Right lobe of liver (tissue), 6 donors: Measurements from ENCODE around the gene REV3L. TPM values are rescaled to one million over a fixed set of nuclear protein-coding genes. Genes with fewer than 3 reads are reported as not detected.
"Not testable (repeated sequence)": the region's sequence is repeated elsewhere in the genome, so short reads cannot be mapped to it uniquely, and the experiment has no call there.

Source experiments
- ATAC-seq, 4 donors: fragments of 200-7000 bp; cut with Tn5 transposase; one replicate each; pipeline ENCODE4 v1.9.1; 2020; ENCODE audit warnings: mild to moderate bottlenecking in 4 of 4, moderate library complexity in 4 of 4
- DNase-seq, 3 donors: peaks; one replicate each; pipeline ENCODE4 v3.0.0-alpha.2; 2020
- H3K27ac ChIP-seq, 3 donors: fragments of 200-600 bp; one replicate each; pipeline ENCODE4 v1.8.0; 2022
- H3K27me3 ChIP-seq, 2 donors: fragments of 200-600 bp; one replicate each; pipeline ENCODE4 v1.8.0; 2022
- H3K36me3 ChIP-seq, 4 donors: fragments of 200-600 bp; sonication (generic) in 1 of 4; one replicate each; pipeline versions ENCODE4 v1.5.1 to v1.8.0; 2017 to 2022; ENCODE audit warnings: control low read depth in 1 of 4
- H3K4me1 ChIP-seq, 4 donors: fragments of 200-600 bp; sonication (generic) in 1 of 4; one replicate each; pipeline versions ENCODE4 v1.5.1 to v1.8.0; 2017 to 2022; ENCODE audit warnings: control low read depth in 1 of 4
- H3K4me3 ChIP-seq, 3 donors: fragments of 200-600 bp; one replicate each; pipeline ENCODE4 v1.8.0; 2022
- H3K9me3 ChIP-seq, 4 donors: fragments of 200-600 bp; sonication (generic) in 1 of 4; one replicate each; pipeline versions ENCODE4 v1.5.1 to v1.8.0; 2017 to 2022; ENCODE audit warnings: control low read depth in 1 of 4
- CTCF ChIP-seq, 4 donors: fragments of 200-600 bp in 3 of 4; fragments of 450-650 bp in 1 of 4; IDR thresholded peaks; one replicate each; pipeline versions ENCODE4 v1.5.1 to v1.8.0; 2016 to 2022; ENCODE audit warnings: antibody characterized with exemption in 4 of 4, mild to moderate bottlenecking in 2 of 4
- POLR2A ChIP-seq: fragments of 450-650 bp; IDR thresholded peaks from one replicate; pipeline ENCODE4 v1.6.1; 2017; ENCODE audit warnings: antibody characterized with exemption, mild to moderate bottlenecking
- WGBS: methylation state at CpG from one replicate; pipeline ENCODE4 v1.1.6; 2018; ENCODE audit warnings: low coverage, low lambda C conversion rate; ENCODE audit not compliant: insufficient coverage; ENCODE audit errors: missing lambda C conversion rate; 5-methylcytosine and 5-hydroxymethylcytosine counted together
- intact Hi-C, 2 donors: fragments of 100-400 bp; cut with DNase I; formaldehyde crosslinking; loops; one replicate each; pipeline versions ENCODE4 v1.11.2 to v1.14.1; 2022
- total RNA-seq, 6 experiments: library from RNA; depleted of rRNA in 2 of 6; stranded (reverse); fragments of >200 nt in 2 of 6; fragmentation: NEBNext Ultra II Directional in 3 of 6; extraction: Animal tissue kit (Norgen Biotek cat#: 25700) in 3 of 6; gene quantifications; one replicate each; pipeline versions ENCODE4 v1.1.0 to v1.2.4, GENCODE V29; 2016 to 2023
- donor health status: DM: no; HTN: yes; CAD: no.
- donor health status: DM: no; HTN: no; CAD: no.
- donor health status: DM: no; HTN: no; CAD: no.
- donor health status: DM: no; HTN: yes; CAD: no.
- donor health status: DM: no; HTN: yes; CAD: no.

The REV3L gene
- total RNA-seq, 6 experiments from 2014 or later: 9.3 to 21.4 (median 12.5) TPM

GRCh38 chr6:111294374-111294967 is 188.5 kb downstream of the REV3L start:
- no peaks in the 10 kb centered on the region for H3K9me3 ChIP-seq
- H3K27ac ChIP-seq: no peak overlapping the region
- no peak for DNase-seq
- no peak for ATAC-seq
- TF ChIP-seq POLR2A: no peak
- no peak for TF ChIP-seq CTCF (IDR thresholded peaks at IDR 0.05)
- no peaks in the 10 kb centered on the region for H3K36me3 ChIP-seq
- intact Hi-C loops: no loop called here
- H3K4me1 ChIP-seq: no peaks in the 10 kb centered on the region
- H3K27me3 ChIP-seq: no peaks in the 10 kb centered on the region
- no peak overlapping the region for H3K4me3 ChIP-seq
- WGBS: 81% methylated on average over 5 of the region's 7 CpGs

- ATAC-seq (no peak), DNase-seq (no peak)
- Histone ChIP-seq H3K27ac (no peak overlapping the region), H3K9me3 (no peaks in the 10 kb centered on the region), H3K4me1 (no peaks in the 10 kb centered on the region), H3K36me3 (no peaks in the 10 kb centered on the region), H3K4me3 (no peak overlapping the region), H3K27me3 (no peaks in the 10 kb centered on the region)
- intact Hi-C loops: no loop called here
- TF ChIP-seq POLR2A (no peak), CTCF (IDR thresholded peaks at IDR 0.05) (no peak)
- whole genome bisulfite sequencing: 96% methylated on average over 5 of the region's 5 CpGs
Observed at GRCh38 chr6:111291336-111292259, 191.4 kb downstream of the REV3L start.

- H3K4me3 ChIP-seq, ATAC-seq, intact Hi-C loops, DNase-seq, H3K4me1 ChIP-seq, H3K27me3 ChIP-seq, H3K27ac ChIP-seq, H3K36me3 ChIP-seq, H3K9me3 ChIP-seq: not testable (repeated sequence)
- WGBS: 73% methylated on average over 5 of the region's 5 CpGs
Observed at GRCh38 chr6:111290689-111291335, 192.2 kb downstream of the REV3L start.

GRCh38 chr6:111284356-111284755 is 198.7 kb downstream of the REV3L start:
- H3K4me3 ChIP-seq, H3K27me3 ChIP-seq, intact Hi-C loops, H3K27ac ChIP-seq, H3K4me1 ChIP-seq, H3K9me3 ChIP-seq, H3K36me3 ChIP-seq, DNase-seq, ATAC-seq: not testable (repeated sequence)
- WGBS: 72% methylated on average over 5 of the region's 5 CpGs

GRCh38 chr6:111283707-111284106 is 199.3 kb downstream of the REV3L start:
- no peaks in the 10 kb centered on the region for H3K9me3 ChIP-seq
- no peak overlapping the region for H3K4me3 ChIP-seq
- no peak for TF ChIP-seq POLR2A
- H3K27ac ChIP-seq: no peak overlapping the region
- intact Hi-C loops: no loop called here
- peaks cover 0 to 8% (median 3%) of the 10 kb centered on the region in 4 donors for H3K4me1 ChIP-seq
- ATAC-seq: no peak
- no peaks in the 10 kb centered on the region for H3K27me3 ChIP-seq
- DNase-seq: no peak
- WGBS: 92% methylated on average over 2 of the region's 2 CpGs
- no peaks in the 10 kb centered on the region for H3K36me3 ChIP-seq

- DNase-seq (no peak), ATAC-seq (no peak)
- Histone ChIP-seq H3K27ac (no peak overlapping the region), H3K4me3 (no peak overlapping the region), H3K9me3 (no peaks in the 10 kb centered on the region), H3K27me3 (no peaks in the 10 kb centered on the region), H3K36me3 (no peaks in the 10 kb centered on the region), H3K4me1 (peaks cover 0 to 20% (median 6%) of the 10 kb centered on the region in 4 donors)
- WGBS: 85% methylated on average over 1 of the region's 1 CpG
- intact Hi-C loops: no loop called here
- no peak for TF ChIP-seq CTCF (IDR thresholded peaks at IDR 0.05)
- no peak for TF ChIP-seq POLR2A
Observed at GRCh38 chr6:111282515-111282914, 200.5 kb downstream of the REV3L start.
